Neuronal stem cell (in vitro differentiated cells): Measurements from ENCODE around the gene CALCOCO1.

Experiments used
- DNase-seq: peaks from one replicate; pipeline ENCODE4 v3.0.0-alpha.2; 2013; ENCODE audit warnings: low spot score
- H2AFZ ChIP-seq: one replicate; pipeline ENCODE4 v1.6.1; 2013; ENCODE audit warnings: mild to moderate bottlenecking, low read length, inconsistent platforms
- H2AK5ac ChIP-seq: 2 replicates; pipeline ENCODE4 v1.6.1; 2013; ENCODE audit warnings: low read depth, mild to moderate bottlenecking, inconsistent platforms, low read length, moderate library complexity, mixed read lengths
- H2BK120ac ChIP-seq: 2 replicates; pipeline ENCODE4 v1.6.1; 2013; ENCODE audit warnings: low read depth, mild to moderate bottlenecking, inconsistent platforms, low read length, moderate library complexity, mixed read lengths
- H2BK12ac ChIP-seq: one replicate; pipeline ENCODE4 v1.6.1; 2013; ENCODE audit warnings: low read length, inconsistent platforms
- H2BK15ac ChIP-seq: 2 replicates; pipeline ENCODE4 v1.6.1; 2013; ENCODE audit warnings: mild to moderate bottlenecking, low read length, inconsistent platforms, mixed read lengths
- H2BK5ac ChIP-seq: one replicate; pipeline ENCODE4 v1.6.1; 2013; ENCODE audit warnings: inconsistent platforms, mild to moderate bottlenecking, low read length, moderate library complexity
- H3K14ac ChIP-seq: one replicate; pipeline ENCODE4 v1.6.1; 2013; ENCODE audit warnings: low read length, inconsistent platforms
- H3K18ac ChIP-seq: 2 replicates; pipeline ENCODE4 v1.6.1; 2013; ENCODE audit warnings: low read length, inconsistent platforms
- H3K23ac ChIP-seq: 2 replicates; pipeline ENCODE4 v1.6.1; 2013; ENCODE audit warnings: low read depth, mild to moderate bottlenecking, mixed read lengths, low read length, inconsistent platforms; ENCODE audit not compliant: poor library complexity
- H3K27ac ChIP-seq: replicated peaks from 3 replicates; pipeline ENCODE4 v1.5.1; 2013; ENCODE audit warnings: low read length, inconsistent platforms
- H3K27me3 ChIP-seq, 3 experiments: 2 replicates each; pipeline ENCODE4 v1.6.1; 2013; ENCODE audit warnings: low read length in 3 of 3, mild to moderate bottlenecking in 2 of 3, inconsistent platforms in 1 of 3, low read depth in 1 of 3, mixed read lengths in 1 of 3, moderate library complexity in 1 of 3; ENCODE audit not compliant: control insufficient read depth in 3 of 3, insufficient read depth in 3 of 3
- H3K36me3 ChIP-seq, 2 donors: replicated peaks in 1 of 2; 2 replicates each; pipeline ENCODE4 v1.6.1; 2013; ENCODE audit warnings: low read length in 2 of 2; ENCODE audit not compliant: control insufficient read depth in 2 of 2, insufficient read depth in 2 of 2
- H3K4ac ChIP-seq: 2 replicates; pipeline ENCODE4 v1.6.1; 2013; ENCODE audit warnings: inconsistent platforms, mild to moderate bottlenecking, low read length, moderate library complexity
- H3K4me1 ChIP-seq, 2 donors: 1 replicate in 1 of 2; 2 replicates in 1 of 2; pipeline ENCODE4 v1.6.1; 2013; ENCODE audit warnings: low read length in 2 of 2, low read depth in 1 of 2; ENCODE audit not compliant: control insufficient read depth in 2 of 2, insufficient read depth in 1 of 2
- H3K4me2 ChIP-seq: one replicate; pipeline ENCODE4 v1.6.1; 2013; ENCODE audit warnings: mild to moderate bottlenecking, low read length, inconsistent platforms; ENCODE audit not compliant: insufficient read depth, poor library complexity, severe bottlenecking
- H3K4me3 ChIP-seq, 2 donors: 2 replicates each; pipeline ENCODE4 v1.5.1; 2013; ENCODE audit warnings: low read length in 2 of 2, mild to moderate bottlenecking in 2 of 2, inconsistent platforms in 1 of 2, moderate library complexity in 1 of 2
- H3K79me1 ChIP-seq: one replicate; pipeline ENCODE4 v1.6.1; 2013; ENCODE audit warnings: low read depth, mild to moderate bottlenecking, inconsistent platforms, low read length, moderate library complexity
- H3K9ac ChIP-seq: one replicate; pipeline ENCODE4 v1.6.1; 2013; ENCODE audit warnings: mild to moderate bottlenecking, low read depth, low read length, inconsistent platforms; ENCODE audit not compliant: poor library complexity
- H3K9me3 ChIP-seq, 2 donors: replicated peaks in 1 of 2; 2 replicates each; pipeline versions ENCODE3 to v1.6.1; 2013; ENCODE audit warnings: low read length in 2 of 2, mild to moderate bottlenecking in 2 of 2, inconsistent platforms in 1 of 2, low read depth in 1 of 2, mixed read lengths in 1 of 2, moderate library complexity in 1 of 2; ENCODE audit not compliant: control insufficient read depth in 2 of 2, insufficient read depth in 1 of 2
- H4K8ac ChIP-seq: one replicate; pipeline ENCODE4 v1.6.1; 2013; ENCODE audit warnings: low read depth, mild to moderate bottlenecking, inconsistent platforms, low read length, moderate library complexity
- H4K91ac ChIP-seq: one replicate; pipeline ENCODE4 v1.6.1; 2013; ENCODE audit warnings: low read length, low read depth, mild to moderate bottlenecking, inconsistent platforms; ENCODE audit not compliant: poor library complexity
- WGBS, 2 donors: extraction: QIAGEN DNeasy Blood & Tissue Kit; methylation state at CpG; one replicate each; pipeline ENCODE4 v1.1.7; 2013; ENCODE audit warnings: missing lambda C conversion rate in 2 of 2, mixed read lengths in 1 of 2; ENCODE audit not compliant: insufficient read length in 2 of 2, insufficient replicate concordance in 1 of 2; ENCODE audit errors: extremely low coverage in 2 of 2; 5-methylcytosine and 5-hydroxymethylcytosine counted together

CALCOCO1 gene

DNA sequence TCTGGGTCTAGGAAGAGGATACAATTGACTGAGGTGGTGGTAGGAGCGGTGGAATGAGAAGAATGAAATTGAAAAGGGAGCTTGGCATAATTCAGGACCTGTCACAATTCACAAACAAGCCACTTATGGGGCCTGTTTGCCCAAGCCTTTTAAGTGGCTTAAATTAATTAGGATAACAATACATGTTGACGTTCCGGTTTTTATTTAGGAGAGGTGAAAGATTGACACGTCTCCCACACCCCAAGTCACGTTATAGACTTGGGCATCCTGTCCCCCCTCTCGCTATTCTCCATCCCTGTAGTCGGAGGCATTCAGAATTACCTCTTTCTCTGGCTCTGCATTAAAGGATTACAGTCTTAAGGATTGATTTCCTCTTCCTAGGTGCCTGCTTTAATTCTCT is 954 bp upstream of the CALCOCO1 start:
- no peak overlapping the region for H3K14ac ChIP-seq
- no peak overlapping the region for H4K8ac ChIP-seq
- no peak overlapping the region for H3K23ac ChIP-seq
- peaks cover 5% of the 10 kb centered on the region in 2 donors for H3K4me1 ChIP-seq
- DNase-seq, result no peak
- H2BK12ac ChIP-seq, result no peak overlapping the region
- no peak overlapping the region for H3K18ac ChIP-seq
- H3K27me3 ChIP-seq, result peaks cover 0 to 11% (median 0%) of the 10 kb centered on the region in 3 experiments
- no peak overlapping the region for H4K91ac ChIP-seq
- no peaks in the 10 kb centered on the region for H3K36me3 ChIP-seq
- H3K4ac ChIP-seq, result no peak overlapping the region
- H3K4me2 ChIP-seq, result no peak overlapping the region
- no peak overlapping the region for H3K9ac ChIP-seq
- no peaks in the 10 kb centered on the region for H3K79me1 ChIP-seq
- H2AK5ac ChIP-seq, result no peak overlapping the region
- H3K4me3 ChIP-seq, result peak overlapping the region; percentile 69 to 75
- no peak overlapping the region for H2BK5ac ChIP-seq
- no CpG with 5 or more reads among the region's 7 CpGs for WGBS, 2 donors
- no peaks in the 10 kb centered on the region for H3K9me3 ChIP-seq
- no peak overlapping the region for H2BK15ac ChIP-seq
- peak overlapping the region; percentile 92 for H2AFZ ChIP-seq
- H3K27ac ChIP-seq, result no peak overlapping the region
- no peak overlapping the region for H2BK120ac ChIP-seq

DNA sequence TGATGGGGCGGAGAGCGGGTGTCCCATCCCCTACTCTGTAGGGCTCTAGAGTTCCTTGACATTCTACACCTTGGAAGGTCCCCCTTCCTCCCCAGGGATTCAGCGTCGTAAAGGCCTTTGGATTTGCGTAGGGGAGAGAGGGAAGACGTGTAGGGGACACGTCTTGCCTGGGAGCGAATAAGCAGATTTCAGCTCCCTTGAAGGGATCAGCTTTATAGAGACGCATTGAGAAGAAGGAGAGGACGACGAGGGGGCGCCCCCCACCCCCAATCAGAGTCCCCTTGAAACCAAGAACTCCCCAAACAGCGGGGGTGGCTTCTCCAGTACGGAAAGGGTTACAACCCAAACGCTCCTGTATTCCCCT is 324 bp downstream of the CALCOCO1 start:
- H4K91ac ChIP-seq, result no peak overlapping the region
- H3K4me2 ChIP-seq, result peak overlapping the region; percentile 59
- H3K79me1 ChIP-seq, result no peaks in the 10 kb centered on the region
- H3K27me3 ChIP-seq, result peaks cover 0 to 5% (median 0%) of the 10 kb centered on the region in 3 experiments
- no peak for DNase-seq
- H3K27ac ChIP-seq, result no peak overlapping the region
- H3K4me1 ChIP-seq, result peaks cover 5% of the 10 kb centered on the region in 2 donors
- peak overlapping the region; percentile 86 for H2AFZ ChIP-seq
- H3K36me3 ChIP-seq, result no peaks in the 10 kb centered on the region
- no peak overlapping the region for H4K8ac ChIP-seq
- no peaks in the 10 kb centered on the region for H3K9me3 ChIP-seq
- H3K23ac ChIP-seq, result no peak overlapping the region
- no peak overlapping the region for H2BK12ac ChIP-seq
- H3K4ac ChIP-seq, result no peak overlapping the region
- H3K14ac ChIP-seq, result no peak overlapping the region
- peak overlapping the region; percentile 77 to 85 for H3K4me3 ChIP-seq
- H2BK5ac ChIP-seq, result no peak overlapping the region
- H2BK15ac ChIP-seq, result no peak overlapping the region
- no peak overlapping the region for H2AK5ac ChIP-seq
- H3K18ac ChIP-seq, result no peak overlapping the region
- no peak overlapping the region for H2BK120ac ChIP-seq
- WGBS, 2 donors, result no CpG with 5 or more reads among the region's 15 CpGs
- peak overlapping the region; percentile 17 for H3K9ac ChIP-seq

DNA sequence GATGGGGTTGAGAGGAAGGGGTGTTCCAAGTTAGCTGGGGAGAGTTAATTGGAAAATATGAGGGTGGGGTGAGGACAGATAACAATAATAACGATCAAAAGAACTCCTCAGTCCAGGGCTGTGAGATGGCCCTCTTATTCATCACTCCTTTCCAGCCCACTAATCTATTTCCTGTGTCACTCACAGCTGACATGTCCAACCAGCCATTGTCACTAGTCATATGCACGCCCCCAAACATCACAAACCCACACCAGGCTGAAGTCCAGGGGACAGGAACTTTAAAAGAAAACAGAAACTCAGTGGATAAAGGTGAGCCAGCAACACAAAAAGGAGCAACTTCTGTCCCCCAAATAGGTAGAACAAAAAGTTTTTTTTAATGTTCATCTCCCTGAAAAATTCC is 911 bp downstream of the CALCOCO1 start:
- H3K36me3 ChIP-seq, result peaks cover 0 to 2% of the 10 kb centered on the region in 2 donors
- peaks cover 0 to under 1% (median 0%) of the 10 kb centered on the region in 3 experiments for H3K27me3 ChIP-seq
- H3K23ac ChIP-seq, result no peak overlapping the region
- H4K8ac ChIP-seq, result no peak overlapping the region
- peaks cover 5% of the 10 kb centered on the region in 2 donors for H3K4me1 ChIP-seq
- no peak overlapping the region for H2BK120ac ChIP-seq
- H2AK5ac ChIP-seq, result no peak overlapping the region
- no peaks in the 10 kb centered on the region for H3K79me1 ChIP-seq
- H3K4ac ChIP-seq, result no peak overlapping the region
- no peak overlapping the region for H3K4me2 ChIP-seq
- H3K27ac ChIP-seq, result no peak overlapping the region
- H3K18ac ChIP-seq, result no peak overlapping the region
- H3K4me3 ChIP-seq, result peak overlapping the region in 1 of 2 donors; percentile 77
- no peak overlapping the region for H2BK5ac ChIP-seq
- no peak overlapping the region for H2BK15ac ChIP-seq
- no peak overlapping the region for H4K91ac ChIP-seq
- no CpG with 5 or more reads among the region's 2 CpGs for WGBS, 2 donors
- no peak overlapping the region for H3K14ac ChIP-seq
- no peak overlapping the region for H3K9ac ChIP-seq
- no peak for DNase-seq
- no peak overlapping the region for H2BK12ac ChIP-seq
- H3K9me3 ChIP-seq, result no peaks in the 10 kb centered on the region
- H2AFZ ChIP-seq, result peak overlapping the region; percentile 86

DNA sequence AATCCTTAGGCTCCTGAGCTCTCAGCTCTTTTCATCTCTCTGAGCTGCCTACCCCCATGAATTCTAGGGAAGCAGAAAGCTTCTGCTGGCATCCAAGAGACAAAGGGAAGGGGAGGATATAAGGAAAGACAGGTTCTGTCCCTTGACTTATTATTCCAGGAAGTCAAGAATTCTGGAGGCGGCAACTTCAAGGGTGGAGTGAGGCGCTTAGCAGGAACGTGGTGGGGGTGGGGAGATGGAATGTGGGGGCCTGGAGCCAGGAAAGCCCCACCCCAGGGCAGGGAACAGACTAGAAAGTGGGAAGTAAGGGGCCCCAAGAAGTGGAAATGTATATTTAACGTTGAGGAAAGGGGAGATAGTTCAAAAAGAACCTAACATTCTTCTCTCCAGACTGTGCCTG is 1.4 kb downstream of the CALCOCO1 start:
- Histone ChIP-seq H3K18ac (no peak overlapping the region), H4K8ac (no peak overlapping the region), H3K4me3 (peak overlapping the region in 1 of 2 donors; percentile 77), H3K14ac (no peak overlapping the region), H3K79me1 (no peaks in the 10 kb centered on the region), H3K4me1 (peaks cover 5% of the 10 kb centered on the region in 2 donors), H2AFZ (no peak overlapping the region), H2BK12ac (no peak overlapping the region), H3K9me3 (no peaks in the 10 kb centered on the region), H2BK120ac (no peak overlapping the region), H3K4me2 (no peak overlapping the region), H3K27ac (no peak overlapping the region), H2AK5ac (no peak overlapping the region), H2BK15ac (no peak overlapping the region), H4K91ac (no peak overlapping the region), H3K9ac (no peak overlapping the region), H3K4ac (no peak overlapping the region), H2BK5ac (no peak overlapping the region), H3K36me3 (peaks cover 0 to 2% of the 10 kb centered on the region in 2 donors), H3K23ac (no peak overlapping the region), H3K27me3 (no peaks in the 10 kb centered on the region)
- DNase-seq, result no peak
- WGBS, 2 donors, result no CpG with 5 or more reads among the region's 4 CpGs
